Activated CD4-positive, alpha-beta T cell treated with anti-CD3 and anti-CD28 coated beads for 48 hours (primary cell): Measurements from ENCODE around the gene MAP2.
"Not testable (repeated sequence)": the region's sequence is repeated elsewhere in the genome, so short reads cannot be mapped to it uniquely, and the experiment has no call there.

Source experiments
- DNase-seq: peaks from one replicate; pipeline ENCODE4 v3.0.0-alpha.2; 2020

Gene MAP2

GRCh38 chr2:209598227-209598626 lies 174.4 kb downstream of the MAP2 start:
- DNase-seq = not testable (repeated sequence)

- DNase-seq = no peak
Measured at GRCh38 chr2:209600341-209601171, 176.7 kb downstream of the MAP2 start.

- no peak for DNase-seq
Measured at GRCh38 chr2:209601497-209601896, 177.7 kb downstream of the MAP2 start.

DNA sequence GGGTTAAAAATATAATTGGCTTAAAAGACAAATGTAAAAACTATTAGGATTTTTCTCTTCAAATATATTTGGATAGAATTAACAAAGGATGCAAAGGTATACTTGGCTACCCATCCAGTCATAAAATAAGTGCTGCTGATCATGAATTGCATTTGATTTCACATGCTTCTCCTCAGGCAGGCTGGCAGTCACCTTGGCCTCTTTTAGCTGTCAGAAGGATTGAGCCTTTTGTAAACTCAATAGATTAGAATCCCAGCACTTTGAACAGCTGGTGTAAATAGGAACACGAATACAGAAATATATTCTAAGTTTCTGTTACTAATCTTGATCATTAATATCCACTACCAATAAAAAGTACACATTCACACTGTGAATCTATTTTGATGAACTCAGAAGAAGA lies 178.4 kb downstream of the MAP2 start:
- DNase-seq = no peak

DNA sequence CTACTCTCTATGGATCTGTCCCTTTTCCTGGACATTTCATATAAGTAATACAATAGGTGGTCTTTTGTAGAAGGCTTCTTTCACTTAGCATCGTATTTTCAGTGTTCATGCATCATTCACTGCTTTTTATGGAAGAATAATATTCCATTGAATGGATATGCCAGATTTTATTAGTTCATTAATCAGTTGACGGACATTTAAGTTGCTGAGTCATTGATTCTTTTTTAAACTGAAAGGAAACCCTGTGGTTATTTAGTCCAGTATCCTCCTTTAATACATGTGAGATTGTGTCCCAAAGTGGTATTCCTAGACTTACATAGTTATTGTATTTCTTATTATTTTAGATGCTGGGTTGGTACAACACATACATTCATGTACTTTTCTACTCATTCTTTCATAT lies 185.7 kb downstream of the MAP2 start:
- DNase-seq = no peak

DNA sequence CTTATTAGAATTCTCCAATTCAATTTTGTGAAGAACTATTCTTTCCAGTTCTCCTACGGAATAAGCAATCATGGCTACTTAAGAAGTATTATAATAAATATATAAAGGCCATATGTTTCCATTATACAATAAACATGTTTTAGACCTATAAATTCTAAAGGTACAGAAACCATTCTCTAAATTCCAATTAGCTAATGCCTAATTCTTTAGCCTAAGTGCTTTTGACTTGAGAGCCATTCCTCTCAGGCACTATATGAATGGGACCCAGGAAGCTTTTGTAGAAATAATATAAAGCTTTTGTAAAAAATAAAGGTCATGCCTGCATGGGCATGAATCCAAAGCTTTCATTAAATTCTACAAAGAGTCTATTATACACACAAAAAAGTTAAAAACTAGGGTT lies 186.8 kb downstream of the MAP2 start:
- no peak for DNase-seq

- DNase-seq = no peak
Measured at GRCh38 chr2:209613649-209614305, 189.9 kb downstream of the MAP2 start.

DNA sequence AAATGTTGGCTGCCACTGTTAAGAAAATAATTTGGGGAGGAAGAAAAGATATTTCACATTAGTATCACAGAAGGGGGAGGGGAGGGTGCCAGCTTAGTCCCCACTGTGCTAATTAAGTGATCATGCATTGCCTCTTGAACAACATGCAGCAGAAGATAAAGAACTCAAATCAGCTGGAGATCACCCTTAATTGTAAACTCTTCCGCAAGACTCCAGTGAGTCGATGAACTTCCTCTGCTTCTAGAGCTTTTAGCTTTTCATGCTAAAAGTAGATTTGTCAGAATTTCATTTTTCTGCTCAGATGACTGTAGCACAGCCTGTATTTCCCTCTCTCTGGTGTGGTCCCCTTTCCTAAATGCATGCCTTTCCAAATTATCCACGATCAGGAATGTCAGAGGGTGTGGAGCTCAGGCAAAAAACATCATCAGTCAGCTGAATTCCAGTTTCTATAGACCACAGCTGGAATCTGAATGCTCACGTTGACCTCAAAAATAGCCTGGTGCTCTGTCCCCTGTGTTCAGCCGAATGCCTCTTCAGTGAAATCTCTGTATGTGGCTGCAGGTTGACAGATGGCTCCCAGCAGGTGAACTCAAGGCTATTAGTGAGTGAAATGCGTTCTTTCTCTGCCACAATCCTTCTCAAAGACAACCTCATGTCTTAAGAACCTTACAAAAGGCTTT lies 191.0 kb downstream of the MAP2 start:
- DNase-seq = no peak

DNA sequence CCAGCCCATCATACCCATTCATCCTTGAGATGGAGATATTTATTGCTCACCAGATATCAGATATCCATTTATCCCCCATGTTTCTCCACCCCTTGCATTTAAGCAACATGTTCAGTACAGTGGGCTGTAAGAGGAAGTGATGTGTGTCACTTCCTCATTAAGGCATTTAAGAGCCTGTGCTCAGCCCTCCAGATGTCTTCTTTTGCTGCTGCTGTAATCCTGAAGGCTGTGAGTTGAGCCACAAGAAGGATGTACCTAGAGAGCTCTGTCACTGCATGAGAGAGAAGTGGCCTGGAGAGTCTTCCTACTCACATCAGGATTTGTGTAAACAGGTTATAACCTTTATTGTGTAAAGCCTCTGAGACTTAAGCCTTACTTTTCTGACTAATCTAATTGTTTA lies 195.9 kb downstream of the MAP2 start:
- no peak for DNase-seq

DNA sequence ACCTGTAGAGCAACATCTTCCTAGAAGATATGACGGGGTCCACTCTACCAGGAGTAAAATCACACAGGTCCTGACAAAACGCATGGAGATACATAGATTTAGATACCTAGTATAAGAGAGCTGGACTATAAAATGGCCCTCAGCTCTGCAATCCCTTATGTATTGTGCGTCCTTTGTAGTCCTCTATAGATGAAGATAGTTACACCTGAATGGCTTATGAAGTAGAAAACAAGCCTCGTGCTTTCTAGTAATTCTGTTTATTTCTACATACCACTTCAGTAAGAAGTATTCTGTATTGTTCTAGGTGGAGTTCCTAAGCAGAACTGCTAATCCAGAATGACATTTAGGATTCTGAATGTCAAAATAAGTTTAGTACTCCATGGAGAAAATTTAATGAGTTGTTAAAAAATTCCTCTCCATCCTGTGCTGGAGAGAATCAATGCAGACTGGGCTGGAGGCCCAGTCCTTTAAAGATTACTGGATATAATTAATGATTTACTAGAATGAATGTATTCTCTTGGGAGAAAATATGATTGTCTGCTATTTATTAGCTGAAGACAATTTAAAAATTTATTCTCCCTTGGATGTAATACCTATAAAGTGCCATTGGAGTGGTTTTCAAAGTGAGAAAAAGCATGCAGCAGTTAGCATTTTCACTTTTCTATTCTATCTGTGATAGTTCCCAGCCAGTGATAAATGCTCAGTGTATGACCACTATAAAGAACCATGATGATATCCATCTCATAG lies 200.5 kb downstream of the MAP2 start:
- no peak for DNase-seq

- DNase-seq = no peak
Measured at GRCh38 chr2:209629597-209629996, 205.8 kb downstream of the MAP2 start.

DNA sequence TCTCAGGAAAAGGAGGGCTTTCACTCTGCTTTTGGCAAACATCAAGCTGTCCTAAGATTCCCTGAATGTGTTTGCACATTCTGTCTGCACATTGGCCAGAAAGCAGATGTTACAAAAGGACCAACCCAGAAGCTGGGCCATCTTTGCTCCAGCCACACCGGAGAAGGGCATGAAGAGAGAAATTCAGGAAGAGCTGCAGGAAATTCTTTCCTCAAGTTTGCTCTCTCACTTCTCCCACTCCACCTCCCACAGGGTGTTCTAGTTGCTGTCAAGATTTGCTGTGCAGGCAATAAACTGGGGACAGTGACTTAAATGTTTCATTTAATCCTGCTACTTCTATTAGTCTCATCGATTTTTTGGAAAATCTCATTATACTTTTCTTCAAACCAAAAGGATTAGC lies 210.1 kb downstream of the MAP2 start:
- no peak for DNase-seq

DNA sequence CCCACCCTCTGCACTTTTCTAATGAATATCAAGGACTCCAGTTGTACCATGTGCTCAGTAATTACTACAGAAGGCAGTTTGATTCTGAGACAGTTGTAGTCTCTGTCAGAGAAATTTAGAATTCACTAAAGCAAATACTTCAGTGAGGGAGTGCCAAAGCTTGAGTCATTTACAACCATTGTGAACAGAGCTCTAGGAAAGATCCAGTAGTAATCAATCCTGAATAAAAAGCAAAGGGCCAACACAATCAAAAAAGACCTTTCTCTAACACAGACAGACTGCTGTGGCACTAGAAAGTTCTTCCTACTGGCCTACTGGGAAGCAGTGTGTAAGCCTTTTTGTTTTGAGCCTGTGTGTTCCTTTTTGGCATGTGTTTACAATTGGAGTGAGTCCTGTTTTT lies 212.2 kb downstream of the MAP2 start:
- no peak for DNase-seq

- no peak for DNase-seq
Measured at GRCh38 chr2:209637293-209637692, 213.4 kb downstream of the MAP2 start.

GRCh38 chr2:209638346-209638745 lies 214.5 kb downstream of the MAP2 start:
- peak; percentile 5 for DNase-seq

DNA sequence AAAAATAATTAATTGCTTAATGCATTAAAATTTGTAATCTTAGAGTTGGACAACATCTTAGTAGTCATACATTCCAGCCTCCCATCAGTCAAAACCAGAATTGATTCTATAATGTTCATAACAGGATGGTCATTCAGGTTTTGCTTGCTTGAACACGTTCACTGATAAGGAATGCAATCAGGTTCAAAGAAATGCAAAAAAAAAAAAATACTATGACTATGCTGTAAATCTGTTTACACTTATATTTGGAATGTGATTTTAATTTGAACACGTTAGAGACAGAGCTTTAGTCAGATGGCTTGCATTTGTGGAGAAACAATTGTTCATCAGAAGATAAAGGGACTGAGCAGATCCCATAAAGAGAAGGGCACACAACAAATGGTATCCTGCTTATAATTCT lies 216.5 kb downstream of the MAP2 start:
- no peak for DNase-seq

GRCh38 chr2:209642146-209642820 lies 218.4 kb downstream of the MAP2 start:
- no peak for DNase-seq

- no peak for DNase-seq
Measured at GRCh38 chr2:209644842-209645241, 221.0 kb downstream of the MAP2 start.

- DNase-seq = no peak
Measured at GRCh38 chr2:209648714-209649113, 224.9 kb downstream of the MAP2 start.

- DNase-seq = no peak
Measured at GRCh38 chr2:209653134-209653533, 229.3 kb downstream of the MAP2 start.

GRCh38 chr2:209661286-209661894 lies 237.5 kb downstream of the MAP2 start:
- DNase-seq = no peak

- no peak for DNase-seq
Measured at GRCh38 chr2:209662021-209662420, 238.2 kb downstream of the MAP2 start.
